Measurements from ENCODE around the gene ZNF256.

DNA sequence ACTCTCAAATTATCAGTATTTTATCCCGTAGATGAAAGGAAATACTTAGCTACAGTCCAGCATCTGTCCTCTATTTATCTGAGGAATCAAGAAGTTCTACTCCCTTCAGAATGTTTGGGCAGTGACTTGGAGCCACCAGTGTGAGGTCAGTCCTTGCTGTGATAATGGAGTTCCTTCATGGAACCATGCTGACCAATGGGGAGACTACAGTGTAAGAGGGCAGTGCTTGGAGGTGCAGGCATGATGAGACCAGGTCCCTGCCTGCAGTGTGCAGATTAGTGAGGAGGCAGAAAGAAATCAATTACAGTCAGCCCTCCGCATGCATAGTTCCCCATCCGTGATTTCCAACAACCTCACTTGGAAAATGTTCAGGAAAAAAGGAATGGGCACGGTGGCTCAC lies 26.9 kb upstream of the ZNF256 start, which contains the start of gene C19orf18:
- TF ChIP-seq EP300 (IDR thresholded peaks at IDR 0.05): no peak
- TF ChIP-seq POLR2AphosphoS5 (IDR thresholded peaks at IDR 0.05): no peak

All from sigmoid colon (tissue), 4 donors.